Measurements from ENCODE around the gene AP1M1.

DNA sequence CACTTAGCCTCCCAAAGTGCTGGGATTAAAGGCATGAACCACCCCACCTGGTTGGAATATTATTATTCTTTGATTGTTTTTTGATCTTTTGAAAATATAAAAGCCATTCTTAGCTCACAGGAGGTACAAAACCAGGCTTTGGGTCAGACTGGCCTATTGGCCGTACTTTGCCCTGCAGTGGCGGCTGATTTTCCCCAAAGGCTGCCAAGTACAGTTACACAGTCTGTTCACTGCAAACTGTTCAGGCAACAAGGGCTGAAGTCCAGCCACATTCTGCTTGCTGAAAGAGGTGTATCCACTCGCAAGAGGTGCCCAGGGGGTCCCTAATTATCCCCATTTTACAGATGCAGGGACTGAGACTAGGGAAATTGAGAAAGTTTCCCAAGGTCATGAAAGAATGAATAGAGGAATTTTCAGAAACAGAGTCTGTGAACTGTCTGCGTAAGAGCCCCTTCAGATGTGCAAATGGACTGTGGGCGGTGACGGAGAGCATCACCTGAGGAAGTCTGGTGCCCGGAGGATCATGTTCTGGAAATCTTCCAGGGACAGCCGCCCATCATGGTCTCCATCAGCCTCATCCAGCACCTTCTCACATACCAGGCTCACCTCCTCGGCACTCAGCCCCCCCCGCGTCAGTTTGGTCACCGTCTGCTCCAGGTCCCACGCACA, 33.4 kb upstream of the AP1M1 start:
- no peak for TF ChIP-seq POLR2AphosphoS5 (IDR thresholded peaks at IDR 0.05)
- TF ChIP-seq, protein P1, sequence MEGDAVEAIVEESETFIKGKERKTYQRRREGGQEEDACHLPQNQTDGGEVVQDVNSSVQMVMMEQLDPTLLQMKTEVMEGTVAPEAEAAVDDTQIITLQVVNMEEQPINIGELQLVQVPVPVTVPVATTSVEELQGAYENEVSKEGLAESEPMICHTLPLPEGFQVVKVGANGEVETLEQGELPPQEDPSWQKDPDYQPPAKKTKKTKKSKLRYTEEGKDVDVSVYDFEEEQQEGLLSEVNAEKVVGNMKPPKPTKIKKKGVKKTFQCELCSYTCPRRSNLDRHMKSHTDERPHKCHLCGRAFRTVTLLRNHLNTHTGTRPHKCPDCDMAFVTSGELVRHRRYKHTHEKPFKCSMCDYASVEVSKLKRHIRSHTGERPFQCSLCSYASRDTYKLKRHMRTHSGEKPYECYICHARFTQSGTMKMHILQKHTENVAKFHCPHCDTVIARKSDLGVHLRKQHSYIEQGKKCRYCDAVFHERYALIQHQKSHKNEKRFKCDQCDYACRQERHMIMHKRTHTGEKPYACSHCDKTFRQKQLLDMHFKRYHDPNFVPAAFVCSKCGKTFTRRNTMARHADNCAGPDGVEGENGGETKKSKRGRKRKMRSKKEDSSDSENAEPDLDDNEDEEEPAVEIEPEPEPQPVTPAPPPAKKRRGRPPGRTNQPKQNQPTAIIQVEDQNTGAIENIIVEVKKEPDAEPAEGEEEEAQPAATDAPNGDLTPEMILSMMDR (IDR thresholded peaks at IDR 0.05) = no peak
